DMS79 treated with DMSO at 0.1 percent for 48 hours (cell line): Measurements from ENCODE around the gene ILF3.

Experiments used
- DNase-seq: peaks from one replicate; lab custom pipeline; 2025; lab: John Stamatoyannopoulos, UW

The ILF3 gene

DNA sequence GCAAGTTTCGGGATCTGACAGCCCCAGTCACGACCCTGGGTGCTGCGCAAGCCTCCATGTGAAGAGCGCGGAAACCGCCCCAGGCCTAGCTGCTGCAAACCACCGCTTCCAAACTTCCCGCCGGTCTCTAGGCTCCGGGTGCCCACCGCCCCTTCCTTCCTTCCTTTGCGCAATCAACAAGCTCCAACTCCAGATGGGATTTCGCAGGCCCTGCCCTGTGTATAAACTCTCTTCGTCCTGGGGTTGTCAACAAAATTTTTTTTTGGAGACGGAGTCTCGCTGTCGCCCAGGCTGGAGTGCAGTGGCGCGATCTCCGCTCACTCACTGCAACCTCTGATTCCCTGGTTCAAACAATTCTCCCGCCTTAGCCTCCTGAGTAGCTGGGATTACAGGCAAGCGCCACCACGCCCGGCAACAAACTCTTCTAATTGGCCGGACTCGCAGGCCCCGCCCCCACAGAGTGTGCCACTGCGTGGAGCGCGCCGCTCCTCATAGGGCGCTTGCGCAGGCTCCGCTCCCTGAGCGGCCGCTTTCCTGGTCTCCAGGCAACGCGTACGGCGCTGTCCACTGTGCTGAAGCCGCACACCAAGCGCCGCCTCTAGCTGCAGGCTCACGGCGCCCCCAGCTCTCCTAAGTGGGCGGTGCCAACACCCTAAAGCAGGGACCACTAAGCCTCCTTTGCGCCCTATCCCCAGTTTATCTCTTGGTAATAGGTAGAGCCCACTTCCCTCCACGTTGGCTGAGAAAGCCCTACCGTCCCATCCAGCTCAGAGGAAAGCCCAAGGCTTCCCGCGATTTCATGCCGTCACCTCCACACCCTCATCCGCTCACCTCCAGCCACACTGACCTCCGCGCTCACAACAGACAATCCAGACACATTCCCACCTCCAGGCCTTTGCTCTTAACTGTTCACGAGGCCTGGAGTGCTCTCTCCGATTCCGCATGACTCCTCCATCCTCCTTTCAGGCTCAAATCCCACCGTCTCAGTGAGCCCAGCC lies 41.6 kb downstream of the ILF3 start:
- peak; percentile 92 for DNase-seq

DNA sequence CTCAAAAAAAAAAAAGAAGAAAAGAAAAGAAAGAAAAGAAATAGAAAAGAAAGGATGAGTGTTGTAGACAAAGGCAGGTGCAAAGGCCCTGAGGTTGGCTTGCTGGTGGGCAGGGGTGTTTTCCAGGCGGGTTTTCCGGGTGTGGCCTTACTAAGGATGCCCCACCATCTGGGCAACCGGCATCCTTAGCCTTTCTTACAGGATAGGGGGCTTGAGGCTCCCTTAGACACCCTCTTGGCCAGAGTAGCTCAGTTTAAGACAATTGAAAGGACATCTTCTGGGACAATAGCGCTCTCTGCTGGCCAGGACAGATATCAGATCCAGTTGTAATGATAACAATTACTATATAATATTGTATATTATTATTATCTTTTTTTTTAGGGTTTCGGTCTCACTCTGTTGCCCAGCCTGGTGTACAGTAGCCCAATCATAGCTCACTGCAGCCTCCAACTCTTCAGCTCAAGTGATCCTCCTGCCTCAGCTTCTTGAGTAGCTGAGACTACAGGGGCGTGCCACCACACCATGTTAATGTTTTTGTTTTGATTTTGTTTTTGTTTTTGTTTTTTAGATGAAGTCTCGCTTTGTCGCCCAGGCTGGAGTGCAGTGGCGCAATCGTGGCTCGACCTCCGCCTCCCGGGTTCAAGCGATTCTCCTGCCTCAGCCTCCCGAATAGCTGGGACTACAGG lies 45.6 kb downstream of the ILF3 start:
- DNase-seq, result peak; percentile 40

DNA sequence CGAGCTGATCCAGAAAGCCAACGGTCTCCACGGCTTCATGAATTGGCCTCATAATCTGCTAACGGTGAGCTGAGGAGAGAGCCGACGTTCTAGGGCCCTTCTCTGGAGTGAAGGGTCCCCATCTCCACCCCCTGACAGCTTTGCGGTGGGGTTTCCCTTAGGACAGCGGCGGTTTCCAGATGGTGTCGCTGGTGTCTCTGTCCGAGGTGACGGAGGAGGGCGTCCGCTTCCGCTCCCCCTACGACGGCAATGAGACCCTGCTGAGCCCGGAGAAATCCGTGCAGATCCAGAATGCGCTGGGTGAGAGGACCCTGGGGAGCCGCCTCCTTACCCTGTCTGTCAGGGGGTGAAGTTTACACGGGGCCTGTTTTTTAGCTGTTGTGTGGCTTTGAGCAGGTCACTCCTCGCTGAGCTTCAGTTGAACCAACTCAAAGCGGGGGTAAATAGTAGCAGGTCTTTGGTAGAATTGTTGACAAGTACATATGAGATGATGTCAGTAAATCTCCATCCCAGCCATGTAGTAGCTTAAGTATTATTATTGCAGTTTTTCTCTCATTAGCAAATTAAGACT lies 47.9 kb downstream of the ILF3 start:
- DNase-seq, result peak; percentile 34

DNA sequence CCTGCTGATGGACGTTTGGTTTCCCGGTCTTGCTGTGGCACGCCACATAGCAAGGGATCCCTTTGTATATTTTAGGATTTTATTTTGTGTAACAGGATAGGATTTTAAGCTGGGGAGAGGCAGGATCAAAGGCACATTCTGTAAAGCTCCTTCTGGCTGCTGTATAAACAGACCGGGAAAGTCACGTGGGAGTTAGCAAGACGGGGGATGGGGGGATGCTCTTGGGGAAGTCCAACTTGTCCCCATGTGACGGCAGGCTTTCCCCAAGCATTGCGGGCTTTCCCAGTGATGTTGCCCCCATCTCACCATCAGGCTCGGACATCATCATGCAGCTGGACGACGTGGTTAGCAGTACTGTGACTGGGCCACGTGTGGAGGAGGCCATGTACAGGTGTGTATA lies 52.8 kb downstream of the ILF3 start:
- no peak for DNase-seq

DNA sequence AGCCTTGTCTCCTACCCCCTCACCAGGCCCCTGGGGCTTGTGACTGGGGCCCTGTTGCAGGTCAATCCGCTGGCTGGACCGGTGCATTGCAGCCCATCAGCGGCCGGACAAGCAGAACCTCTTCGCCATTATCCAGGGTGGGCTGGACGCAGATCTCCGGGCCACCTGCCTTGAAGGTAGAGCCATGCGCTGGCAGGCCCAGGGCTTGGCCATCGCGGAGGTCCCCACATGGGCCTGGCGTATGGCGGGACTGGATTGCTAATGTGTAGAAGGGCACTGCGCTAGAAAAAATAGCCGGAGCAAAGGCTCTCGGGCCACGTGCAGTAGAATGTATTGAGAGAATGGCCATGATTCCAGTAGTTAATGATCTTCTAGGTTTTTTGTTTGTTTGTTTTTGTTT lies 53.3 kb downstream of the ILF3 start:
- DNase-seq, result no peak

DNA sequence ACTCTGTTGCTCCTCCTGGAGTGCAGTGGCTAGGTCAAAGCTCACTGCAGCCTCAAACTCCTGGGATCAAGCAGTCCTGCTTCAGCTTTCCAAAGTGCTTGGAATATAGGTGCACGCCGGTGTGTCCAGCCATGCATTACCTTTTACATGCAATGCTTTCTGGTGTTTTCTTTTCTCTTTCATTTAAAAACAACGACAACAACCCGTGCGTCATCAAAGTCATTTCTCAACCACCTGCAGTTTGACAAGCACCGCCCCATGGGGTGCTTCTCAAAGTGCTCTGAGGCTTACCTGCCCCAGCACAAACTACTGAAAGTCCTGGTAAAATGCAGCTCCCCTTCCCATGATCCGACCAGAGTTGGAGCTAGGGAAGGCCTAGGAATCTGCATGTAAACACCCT lies 54.1 kb downstream of the ILF3 start:
- no peak for DNase-seq

DNA sequence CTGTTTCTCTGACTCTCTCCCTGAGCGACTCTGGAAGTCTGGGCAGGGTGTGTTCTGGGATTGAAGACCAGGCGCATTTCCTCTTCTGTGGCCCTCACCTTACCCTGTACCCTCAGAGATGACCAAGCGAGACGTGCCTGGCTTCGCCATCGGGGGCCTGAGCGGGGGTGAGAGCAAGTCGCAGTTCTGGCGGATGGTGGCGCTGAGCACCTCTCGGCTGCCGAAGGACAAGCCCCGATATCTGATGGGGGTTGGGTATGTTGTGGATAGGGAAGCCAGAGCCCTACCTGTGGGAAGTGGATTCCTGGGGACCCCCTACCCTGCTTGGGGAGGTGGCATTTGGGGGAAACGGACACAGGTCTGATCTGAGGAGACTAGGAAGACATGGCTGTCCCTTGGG lies 57.9 kb downstream of the ILF3 start:
- DNase-seq, result no peak

DNA sequence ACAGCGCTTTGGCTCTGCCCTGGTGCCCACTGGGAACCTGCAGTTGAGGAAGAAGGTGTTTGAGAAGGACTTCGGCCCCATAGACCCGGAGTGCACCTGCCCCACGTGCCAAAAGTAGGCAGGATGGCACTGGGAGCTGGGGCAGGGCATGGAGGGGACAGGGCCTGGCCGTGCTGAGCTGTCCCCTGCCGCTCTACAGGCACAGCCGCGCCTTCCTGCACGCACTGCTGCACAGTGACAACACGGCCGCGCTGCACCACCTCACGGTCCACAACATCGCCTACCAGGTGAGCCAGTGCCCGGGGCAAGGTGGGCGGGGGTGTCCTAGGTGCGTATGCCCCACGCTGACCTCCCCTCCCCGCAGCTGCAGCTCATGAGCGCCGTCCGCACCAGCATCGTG lies 58.6 kb downstream of the ILF3 start:
- no peak for DNase-seq

DNA sequence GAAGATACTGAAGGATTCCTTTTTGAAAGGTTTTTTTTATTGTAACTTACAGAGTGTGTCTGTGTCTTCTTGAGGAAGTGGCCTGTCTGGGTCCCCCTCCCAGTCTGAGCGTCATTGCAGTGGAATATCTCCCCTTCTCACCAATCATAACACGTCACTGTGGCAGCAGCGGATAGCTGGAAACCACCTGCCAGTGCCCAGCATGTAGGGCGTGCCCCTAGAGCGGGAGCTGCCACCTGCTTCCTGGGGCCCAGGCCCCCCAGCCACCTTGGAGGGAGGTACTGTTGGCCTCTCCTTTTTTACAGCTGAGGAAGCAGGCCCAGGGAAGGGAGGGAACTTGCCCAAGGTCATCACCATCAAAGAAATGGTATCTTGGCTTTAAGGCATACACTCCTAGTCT lies 59.2 kb downstream of the ILF3 start:
- DNase-seq, result no peak

DNA sequence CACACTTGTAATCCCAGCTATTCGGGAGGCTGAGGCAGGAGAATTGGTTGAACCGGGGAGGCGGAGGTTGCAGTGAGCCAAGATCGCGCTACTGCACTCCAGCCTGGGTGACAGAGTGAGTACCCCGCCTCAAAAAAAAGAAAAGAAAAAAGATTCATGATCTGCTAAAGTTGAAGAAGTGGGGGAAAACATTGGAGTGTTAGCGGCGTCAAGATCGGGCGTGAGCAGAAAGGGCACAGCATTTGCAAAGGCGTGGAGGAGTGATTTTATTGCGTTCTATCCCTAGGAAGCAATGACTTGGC lies 62.9 kb downstream of the ILF3 start:
- no peak for DNase-seq

DNA sequence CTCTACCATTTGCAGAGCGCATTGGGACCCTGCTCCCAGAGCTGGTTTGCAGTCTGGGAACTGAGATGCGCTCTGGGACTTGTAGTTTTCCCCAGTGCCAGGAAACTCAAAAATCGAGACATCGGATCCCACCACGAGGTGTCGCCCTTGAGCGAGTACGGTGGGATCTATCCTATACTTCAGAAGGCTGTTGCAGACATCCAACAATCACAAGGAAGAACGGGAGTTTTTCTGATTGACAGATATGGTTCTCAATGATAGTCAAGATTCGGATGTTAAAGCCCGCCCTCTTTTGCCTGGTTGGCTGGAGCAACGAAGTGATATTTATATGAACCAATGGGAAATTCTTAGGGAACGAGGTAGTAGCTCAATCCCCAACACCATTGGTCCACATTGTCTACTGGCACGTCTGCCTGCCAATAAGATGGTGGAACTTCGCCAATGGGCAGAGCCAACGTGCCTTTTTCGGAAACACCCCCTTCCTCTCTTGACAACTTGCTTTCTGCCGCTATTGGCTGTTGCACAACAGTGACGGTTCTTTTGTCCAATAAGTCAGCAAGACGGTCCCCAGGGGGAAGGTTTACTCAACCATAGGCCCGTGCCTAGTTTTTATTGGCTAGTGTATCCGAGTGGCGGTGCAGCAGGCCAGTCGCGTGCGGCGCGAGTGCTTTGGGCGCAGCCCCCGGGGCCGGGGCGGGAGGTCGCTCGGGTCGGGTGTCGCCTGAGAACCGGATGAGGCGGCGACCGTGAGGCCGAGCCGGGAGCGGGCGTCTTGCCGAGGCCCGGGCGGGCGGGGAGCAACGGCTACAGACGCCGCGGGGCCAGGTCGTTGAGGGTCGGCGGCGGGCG lies 63.4 kb downstream of the ILF3 start, which contains the start of gene DNM2:
Gene DNM2 (plus strand): TSS at position 724 of the 849 bp plus-strand sequence. CDS start 164 bp downstream, outside the sequence.
- peak; percentile 100 for DNase-seq

DNA sequence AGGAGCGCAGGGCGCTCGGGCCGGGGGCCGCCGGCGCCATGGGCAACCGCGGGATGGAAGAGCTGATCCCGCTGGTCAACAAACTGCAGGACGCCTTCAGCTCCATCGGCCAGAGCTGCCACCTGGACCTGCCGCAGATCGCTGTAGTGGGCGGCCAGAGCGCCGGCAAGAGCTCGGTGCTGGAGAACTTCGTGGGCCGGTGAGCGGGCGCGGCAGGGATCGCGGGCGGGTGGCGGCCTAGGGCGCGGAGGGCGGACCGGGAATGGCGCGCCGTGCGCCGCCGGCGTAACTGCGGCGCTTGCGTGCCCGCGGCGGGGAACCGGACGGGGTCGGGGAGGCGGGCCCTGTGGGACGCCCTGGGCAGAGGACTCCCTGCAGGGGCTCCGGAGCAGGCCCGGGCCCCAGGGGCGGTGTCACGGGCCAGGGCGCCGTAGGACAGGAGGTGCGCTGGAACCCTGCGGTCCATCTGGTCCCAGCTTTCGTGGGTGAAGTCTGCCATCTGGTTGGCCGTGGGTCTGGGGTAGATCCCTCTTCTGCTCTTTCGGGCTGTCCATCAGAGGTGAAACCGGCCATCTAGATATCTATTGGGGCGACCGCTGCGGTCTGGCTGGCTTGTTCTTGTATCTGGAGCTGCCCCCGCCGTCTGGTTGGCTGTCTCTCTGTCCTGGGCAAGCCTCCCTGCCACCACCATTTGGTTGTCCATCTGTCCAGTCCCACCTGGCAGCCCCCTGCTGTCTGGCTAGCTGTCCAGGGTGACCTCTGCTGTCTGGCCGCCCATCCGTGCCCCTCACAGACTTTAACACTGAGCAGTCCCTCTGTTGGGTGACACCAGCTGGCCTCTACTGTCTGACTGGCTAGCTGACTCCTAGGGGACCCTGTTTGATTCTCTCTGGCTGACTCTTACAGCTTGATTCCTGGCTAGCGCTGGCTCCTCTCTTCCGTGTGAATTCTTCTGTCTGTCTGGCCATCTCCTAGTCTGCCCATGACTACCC lies 64.4 kb downstream of the ILF3 start:
- no peak for DNase-seq

DNA sequence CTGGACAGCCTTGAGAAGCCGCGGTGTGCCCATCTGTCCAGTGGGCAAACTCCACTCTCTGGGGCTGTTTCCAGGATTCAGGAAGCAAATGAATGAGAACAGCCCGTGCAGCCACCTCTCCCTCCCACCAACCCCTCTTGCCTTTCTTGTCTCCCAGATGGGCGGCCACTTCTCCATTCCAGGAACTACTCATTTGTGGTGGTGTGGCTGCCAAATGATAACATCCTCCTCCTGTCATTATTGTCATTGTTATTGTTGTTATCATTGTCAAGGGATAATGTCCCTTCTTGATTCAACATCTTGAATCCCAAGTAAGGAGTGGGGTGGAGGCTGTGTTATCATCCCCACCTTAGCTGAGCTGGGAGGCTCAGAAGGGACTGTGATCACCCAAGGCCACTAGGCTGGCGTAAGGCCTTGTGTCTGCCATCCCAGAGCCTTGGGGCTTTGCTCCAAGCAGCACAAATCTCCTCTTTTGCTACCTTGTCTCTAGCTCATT lies 65.4 kb downstream of the ILF3 start:
- no peak for DNase-seq

DNA sequence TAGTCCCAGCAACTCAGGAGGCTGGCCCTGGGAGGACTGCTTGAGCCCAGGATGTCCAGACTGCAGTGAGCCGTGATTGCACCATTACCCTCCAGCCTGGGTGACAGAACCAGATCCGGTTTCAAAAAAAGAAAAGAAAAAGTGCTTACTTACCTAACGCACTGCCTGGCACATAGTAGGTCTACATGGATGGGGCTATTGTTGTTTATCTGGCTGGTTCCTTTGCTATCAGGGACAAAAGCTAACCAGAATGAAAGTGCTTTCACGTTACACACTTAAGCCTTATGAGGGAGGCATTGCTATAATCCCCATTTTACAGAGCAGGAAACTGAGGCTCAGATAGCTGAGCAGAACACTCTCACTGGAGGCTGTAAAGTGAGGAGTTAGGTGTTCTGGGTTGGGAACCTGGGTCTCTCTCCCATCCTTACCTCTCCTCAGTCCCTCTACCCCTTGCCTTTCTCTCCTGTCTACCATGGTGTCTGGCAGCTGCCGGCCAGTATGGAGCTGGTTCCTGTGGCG lies 66.5 kb downstream of the ILF3 start:
- DNase-seq, result no peak

DNA sequence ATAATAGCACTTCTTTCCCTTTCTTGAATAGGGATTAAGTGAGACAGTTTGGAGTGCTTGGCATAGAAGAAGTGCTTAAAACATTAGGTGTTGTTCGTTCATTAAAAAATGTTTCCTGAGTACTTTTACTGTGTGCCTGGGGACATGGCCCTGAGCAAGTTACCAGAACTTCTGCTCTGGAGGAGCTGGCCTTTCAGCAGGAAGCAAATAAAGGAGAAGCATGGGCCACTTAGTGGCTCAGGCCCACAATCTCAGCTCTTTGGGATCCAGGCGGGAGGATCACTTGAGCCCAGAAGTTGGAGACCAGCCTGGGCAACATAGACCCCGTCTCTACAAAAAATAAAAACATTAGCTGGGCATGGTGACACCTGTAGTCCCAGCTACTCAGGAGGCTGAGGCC lies 69.4 kb downstream of the ILF3 start:
- DNase-seq, result no peak

DNA sequence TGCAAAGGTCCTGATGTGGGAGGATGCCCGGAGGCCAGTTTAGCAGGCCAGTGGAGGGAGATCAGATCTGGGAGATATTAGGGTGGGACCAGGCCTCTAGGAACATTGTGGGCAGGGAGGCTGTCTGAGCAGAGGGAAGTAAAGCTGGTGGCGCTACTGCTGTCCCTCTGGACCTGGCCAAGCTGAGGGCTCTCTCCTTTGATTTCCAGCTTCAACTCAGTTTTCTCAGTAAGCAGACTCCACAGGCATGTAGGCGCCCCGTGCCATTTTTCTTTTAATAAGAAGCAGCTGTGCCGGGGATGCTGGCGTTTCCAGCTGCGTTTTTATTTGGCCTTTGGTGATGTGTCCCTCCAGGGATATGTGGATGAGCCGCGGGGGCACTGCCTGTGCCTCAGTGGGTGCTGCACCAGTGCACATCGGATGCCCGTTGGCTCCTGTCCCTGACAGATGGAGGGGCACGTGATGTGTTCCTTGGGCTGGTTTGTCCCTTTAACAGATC lies 70.5 kb downstream of the ILF3 start:
- no peak for DNase-seq

DNA sequence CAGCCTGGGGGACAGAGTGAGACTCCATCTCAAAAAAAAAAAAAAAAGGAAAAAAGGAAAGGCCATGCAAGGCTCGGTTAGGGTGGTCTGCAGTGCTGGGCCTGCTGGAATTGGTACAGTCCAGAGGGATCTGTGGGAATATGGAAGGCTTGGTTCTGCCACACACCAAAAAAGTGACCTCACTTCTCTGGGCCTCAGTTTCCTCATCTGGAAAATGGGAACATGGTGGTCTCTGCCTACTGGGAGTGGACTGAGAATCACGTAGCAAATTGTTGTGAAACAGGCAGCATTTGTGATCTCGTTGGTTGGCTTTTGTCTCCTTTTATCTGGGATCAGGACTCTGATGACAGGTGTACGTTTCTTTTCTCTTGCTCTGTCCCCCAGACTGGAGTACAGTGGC lies 71.3 kb downstream of the ILF3 start:
- no peak for DNase-seq

DNA sequence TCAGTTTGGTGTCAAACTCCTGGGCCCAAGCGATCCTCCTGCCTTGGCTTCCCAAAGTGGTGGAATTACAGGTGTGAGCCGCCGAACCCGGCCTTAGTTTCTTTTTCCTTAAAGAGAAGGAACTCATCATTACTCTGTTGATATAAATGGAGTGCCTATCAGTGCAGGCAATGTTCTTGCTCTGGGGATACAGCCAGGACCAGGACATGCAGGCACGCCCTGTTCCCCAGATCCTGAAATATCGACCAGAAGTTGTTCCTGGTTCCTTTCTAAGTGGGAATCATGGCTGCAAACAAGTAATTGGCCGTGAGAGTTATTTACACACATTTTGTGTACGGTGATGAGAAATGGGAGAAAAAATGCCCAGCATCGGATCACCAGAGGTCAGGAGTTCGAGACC lies 72.1 kb downstream of the ILF3 start:
- DNase-seq, result no peak

DNA sequence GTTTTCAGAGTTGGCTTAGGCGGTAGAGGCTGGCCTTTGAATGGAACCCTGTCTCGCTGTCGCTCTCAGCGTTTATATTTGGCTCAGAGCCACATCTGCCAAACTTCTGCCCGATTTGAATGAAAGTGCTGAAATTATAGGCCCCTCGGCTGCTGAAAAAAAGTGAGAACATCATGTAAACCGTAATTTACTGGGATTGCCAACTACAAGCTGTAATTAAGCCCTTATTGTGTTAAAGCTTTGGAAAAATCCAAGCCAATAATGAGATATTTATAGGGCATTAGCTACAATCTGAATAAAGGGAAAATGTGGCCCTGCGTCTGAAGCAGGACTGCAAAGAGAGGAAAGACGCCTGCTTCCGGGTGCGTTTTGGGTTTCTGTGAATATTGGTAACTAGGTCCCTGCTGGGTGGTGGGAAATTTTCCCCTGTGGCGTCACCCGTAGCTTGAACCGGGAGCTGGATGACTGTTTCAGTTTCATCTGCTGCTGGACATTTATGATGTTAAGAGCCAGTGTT lies 73.6 kb downstream of the ILF3 start:
- DNase-seq, result no peak

DNA sequence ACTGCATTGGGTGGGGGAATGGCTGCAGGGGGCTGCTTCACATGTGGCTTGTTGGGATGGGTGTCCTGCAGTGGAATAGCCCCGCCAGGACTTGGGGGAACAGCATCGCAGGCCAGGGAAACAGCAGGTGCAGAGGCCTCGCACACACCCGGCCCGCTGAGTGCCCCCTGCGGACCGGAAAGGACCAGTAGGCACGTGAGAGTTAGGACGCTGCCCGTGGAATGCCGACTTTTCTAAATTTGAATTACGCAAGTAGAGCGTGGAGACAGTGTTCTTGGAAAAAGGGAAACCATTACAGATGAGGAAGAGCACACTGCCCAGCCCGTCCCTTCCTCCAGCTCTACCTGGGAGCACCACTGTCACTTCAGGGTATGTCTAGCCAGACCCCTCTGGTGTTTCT lies 75.3 kb downstream of the ILF3 start:
- no peak for DNase-seq
